T47D (cell line): ENCODE data around the gene TMEM219.

Source experiments
- DNase-seq, 2 experiments: peaks; one replicate each; pipeline versions ENCODE4 v3.0.0 to v3.0.0-alpha.2; 2011 to 2012; ENCODE audit warnings: low read depth in 1 of 2, low spot score in 1 of 2
- JUND ChIP-seq: IDR thresholded peaks from 2 replicates; pipeline ENCODE4 v1.6.1; 2012; ENCODE audit warnings: low read depth
- in situ Hi-C: cut with HindIII; loops from 2 replicates; pipeline ENCODE4 v1.10.0; 2016; ENCODE audit warnings: low sequenced_read_pairs, low pct_unique_long_range_greater_than_20kb

The TMEM219 gene

GRCh38 chr16:29978081-29978480 lies 16.2 kb downstream of the TMEM219 start:
- no peak for DNase-seq
- in situ Hi-C loops = no loop called here
- TF ChIP-seq JUND = no peak

- no peak for DNase-seq
- in situ Hi-C loops = no loop called here
- TF ChIP-seq JUND = no peak
These were observed 16.8 kb downstream of the TMEM219 start for GRCh38 chr16:29978564-29979270.

GRCh38 chr16:29982560-29983419 lies 20.9 kb downstream of the TMEM219 start:
- TF ChIP-seq JUND = no peak
- no peak for DNase-seq
- in situ Hi-C loops = no loop called here

- no peak for DNase-seq
- in situ Hi-C loops = no loop called here
- no peak for TF ChIP-seq JUND
These were observed 21.7 kb downstream of the TMEM219 start for GRCh38 chr16:29983420-29984136.

GRCh38 chr16:29984137-29984763 lies 22.4 kb downstream of the TMEM219 start:
- DNase-seq = no peak
- TF ChIP-seq JUND = no peak
- in situ Hi-C loops = no loop called here

DNA sequence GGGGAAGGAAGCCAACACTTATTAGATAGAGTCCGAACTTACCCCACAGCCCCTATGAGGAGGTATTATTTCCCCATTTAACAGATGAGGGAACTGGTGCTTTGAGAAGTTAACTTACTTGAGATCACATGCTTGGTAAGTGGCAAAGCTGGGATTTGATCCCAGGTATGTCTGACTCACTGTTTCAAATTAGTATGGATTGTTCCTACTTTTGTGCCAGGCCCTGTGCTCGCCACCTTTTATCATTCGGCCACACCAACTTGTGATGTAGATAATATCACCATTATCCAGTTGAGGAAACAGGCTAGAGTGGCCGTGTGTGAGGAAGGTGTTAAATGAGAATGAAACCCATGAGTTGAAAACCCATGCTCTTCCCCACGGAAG lies 22.9 kb downstream of the TMEM219 start:
- no peak for DNase-seq
- no peak for TF ChIP-seq JUND
- in situ Hi-C loops = no loop called here

DNA sequence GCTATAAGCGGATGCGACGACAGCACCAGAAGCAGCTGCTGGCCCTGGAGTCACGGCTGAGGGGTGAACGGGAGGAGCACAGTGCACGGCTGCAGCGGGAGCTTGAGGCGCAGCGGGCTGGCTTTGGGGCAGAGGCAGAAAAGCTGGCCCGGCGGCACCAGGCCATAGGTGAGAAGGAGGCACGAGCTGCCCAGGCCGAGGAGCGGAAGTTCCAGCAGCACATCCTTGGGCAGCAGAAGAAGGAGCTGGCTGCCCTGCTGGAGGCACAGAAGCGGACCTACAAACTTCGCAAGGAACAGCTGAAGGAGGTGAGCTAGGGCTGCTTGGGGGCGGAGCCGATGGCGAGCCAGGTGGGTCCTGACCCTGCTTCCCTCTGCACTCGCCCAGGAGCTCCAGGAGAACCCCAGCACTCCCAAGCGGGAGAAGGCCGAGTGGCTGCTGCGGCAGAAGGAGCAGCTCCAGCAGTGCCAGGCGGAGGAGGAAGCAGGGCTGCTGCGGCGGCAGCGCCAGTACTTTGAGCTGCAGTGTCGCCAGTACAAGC lies 23.5 kb downstream of the TMEM219 start:
- no peak for DNase-seq
- in situ Hi-C loops = no loop called here
- no peak for TF ChIP-seq JUND

GRCh38 chr16:29986231-29986630 lies 24.4 kb downstream of the TMEM219 start:
- DNase-seq = no peak
- no peak for TF ChIP-seq JUND
- in situ Hi-C loops = no loop called here

GRCh38 chr16:29986931-29987330 lies 25.1 kb downstream of the TMEM219 start:
- no peak for DNase-seq
- no peak for TF ChIP-seq JUND
- in situ Hi-C loops = no loop called here

DNA sequence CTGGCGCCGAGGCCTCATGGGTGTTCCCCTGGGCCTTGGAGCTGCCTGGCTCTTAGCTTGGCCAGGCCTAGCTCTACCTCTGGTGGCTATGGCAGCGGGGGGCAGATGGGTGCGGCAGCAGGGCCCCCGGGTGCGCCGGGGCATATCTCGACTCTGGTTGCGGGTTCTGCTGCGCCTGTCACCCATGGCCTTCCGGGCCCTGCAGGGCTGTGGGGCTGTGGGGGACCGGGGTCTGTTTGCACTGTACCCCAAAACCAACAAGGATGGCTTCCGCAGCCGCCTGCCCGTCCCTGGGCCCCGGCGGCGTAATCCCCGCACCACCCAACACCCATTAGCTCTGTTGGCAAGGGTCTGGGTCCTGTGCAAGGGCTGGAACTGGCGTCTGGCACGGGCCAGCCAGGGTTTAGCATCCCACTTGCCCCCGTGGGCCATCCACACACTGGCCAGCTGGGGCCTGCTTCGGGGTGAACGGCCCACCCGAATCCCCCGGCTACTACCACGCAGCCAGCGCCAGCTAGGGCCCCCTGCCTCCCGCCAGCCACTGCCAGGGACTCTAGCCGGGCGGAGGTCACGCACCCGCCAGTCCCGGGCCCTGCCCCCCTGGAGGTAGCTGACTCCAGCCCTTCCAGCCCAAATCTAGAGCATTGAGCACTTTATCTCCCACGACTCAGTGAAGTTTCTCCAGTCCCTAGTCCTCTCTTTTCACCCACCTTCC lies 25.6 kb downstream of the TMEM219 start:
- DNase-seq = no peak
- no peak for TF ChIP-seq JUND
- in situ Hi-C loops = no loop called here

DNA sequence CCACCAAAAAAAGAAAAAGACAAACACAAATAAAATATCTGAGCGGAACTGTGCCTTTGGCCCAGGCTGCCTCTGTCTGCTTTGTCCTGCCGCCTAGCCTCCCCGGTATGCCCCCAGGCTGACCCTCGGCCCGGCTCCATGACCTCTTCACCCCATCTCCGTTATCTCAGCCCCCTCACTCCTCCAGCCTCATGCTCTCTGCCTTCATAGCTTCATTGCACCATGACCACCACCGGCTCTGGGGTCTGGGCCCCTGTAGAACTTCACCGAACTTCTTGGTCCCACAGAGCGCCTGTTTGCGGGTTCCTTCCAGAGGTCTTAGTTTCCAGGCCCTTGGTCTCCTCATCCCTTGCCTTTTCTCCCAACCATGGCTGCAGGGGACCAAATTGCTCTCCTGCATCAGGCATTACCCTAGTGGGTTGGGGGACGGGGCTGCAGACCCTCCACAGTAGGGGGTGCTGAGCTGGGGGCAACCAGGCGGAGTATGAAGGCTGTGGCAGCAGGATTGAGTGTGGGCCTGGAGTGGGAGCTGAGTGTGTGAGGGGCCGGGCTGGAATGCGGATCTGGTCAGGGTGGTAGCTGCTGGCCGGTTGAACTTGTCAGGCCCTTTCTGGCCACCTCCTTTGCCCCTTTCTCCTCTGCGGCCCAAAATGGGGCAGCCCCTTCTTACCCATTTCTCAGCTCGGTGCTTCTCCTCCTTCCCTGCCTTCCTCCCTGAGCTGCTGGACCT lies 26.6 kb downstream of the TMEM219 start:
- TF ChIP-seq JUND = no peak
- no peak for DNase-seq
- in situ Hi-C loops = no loop called here
